ENCODE results near the gene NABP1. TPM values are rescaled to one million over a fixed set of nuclear protein-coding genes. Genes with fewer than 3 reads are reported as not detected.

NABP1 gene
- total RNA-seq, 2 experiments from 2014 or later: 41.1 to 42.1 TPM

Other genes starting within 250 kb of the NABP1 start
- gene CAVIN2, start 169.0 kb downstream of the NABP1 start, total RNA-seq: not detected

Measured in activated naive CD8-positive, alpha-beta T cell treated with anti-CD3 and anti-CD28 coated beads for 36 hours (primary cell).